Measurements from ENCODE around the gene MYO1B.

- no peak for TF ChIP-seq CTCF (IDR thresholded peaks at IDR 0.05; ENCODE audit: low read depth, low read length)
- no peak for TF ChIP-seq EZH2phosphoT487 (IDR thresholded peaks at IDR 0.05; ENCODE audit: low read depth)
Observed at GRCh38 chr2:191411472-191411871, 166.3 kb downstream of the MYO1B start.

All from OCI-LY3 (cell line).